K562 (cell line): ENCODE results near the gene RASGEF1C.

ENCODE experiments used
- CBFB ChIP-seq: sonication (generic); formaldehyde crosslinking; IDR thresholded peaks from 2 replicates; pipeline ENCODE4 v1.4.0; 2020; ENCODE audit warnings: mild to moderate bottlenecking, missing genetic modification reagents
- EZH2 ChIP-seq: IDR thresholded peaks from 2 replicates; pipeline ENCODE4 v1.6.1; 2012; ENCODE audit warnings: low read depth, mild to moderate bottlenecking, inconsistent platforms, low read length, borderline replicate concordance
- JUNB ChIP-seq: fragments of 450-650 bp; formaldehyde crosslinking; conservative IDR thresholded peaks from 2 replicates; pipeline ENCODE4 v1.4.0; 2020; ENCODE audit warnings: mild to moderate bottlenecking
- KLF1 ChIP-seq: fragments of 450-650 bp; IDR thresholded peaks from 2 replicates; pipeline ENCODE4 v1.6.1; 2016; ENCODE audit warnings: missing genetic modification characterization, missing compliant biosample characterization
- POLR2AphosphoS2 ChIP-seq: IDR thresholded peaks from 2 replicates; pipeline ENCODE4 v1.6.1; 2012; ENCODE audit warnings: low read length, improper control_type of control experiment
- SREBF1 ChIP-seq: fragments of 150-350 bp; IDR thresholded peaks from 2 replicates; pipeline ENCODE4 v1.6.1; 2014; ENCODE audit warnings: antibody characterized with exemption, low read depth, low read length, borderline replicate concordance
- ZBTB49 ChIP-seq: sonication (generic); formaldehyde crosslinking; IDR thresholded peaks from 2 replicates; pipeline ENCODE4 v1.8.0; 2022; ENCODE audit warnings: missing genetic modification reagents, mild to moderate bottlenecking, borderline replicate concordance
- ZFP36 ChIP-seq: fragments of 150-350 bp; IDR thresholded peaks from 2 replicates; pipeline ENCODE4 v1.6.1; 2018; ENCODE audit warnings: low read length, low read depth; ENCODE audit not compliant: partially characterized antibody
- ZZZ3 ChIP-seq: fragments of 450-650 bp; IDR thresholded peaks from 2 replicates; pipeline ENCODE4 v1.6.1; 2016; ENCODE audit warnings: antibody characterized with exemption, mild to moderate bottlenecking, moderate library complexity
- TF ChIP-seq, protein P1 (sequence below): fragments of 450-650 bp; IDR thresholded peaks from 2 replicates; pipeline ENCODE4 v1.6.1; 2016
- TF ChIP-seq, protein P2 (sequence below), 3 experiments: IDR thresholded peaks in 2 of 3; conservative IDR thresholded peaks in 1 of 3; 2 replicates each; pipeline ENCODE4 v1.5.1; 2011 to 2012; ENCODE audit warnings: low read length in 3 of 3, mild to moderate bottlenecking in 3 of 3, control low read depth in 2 of 3, improper control_type of control experiment in 1 of 3, inconsistent platforms in 1 of 3, low read depth in 1 of 3, mixed read lengths in 1 of 3, moderate library complexity in 1 of 3; ENCODE audit not compliant: insufficient read depth in 2 of 3

DNA sequence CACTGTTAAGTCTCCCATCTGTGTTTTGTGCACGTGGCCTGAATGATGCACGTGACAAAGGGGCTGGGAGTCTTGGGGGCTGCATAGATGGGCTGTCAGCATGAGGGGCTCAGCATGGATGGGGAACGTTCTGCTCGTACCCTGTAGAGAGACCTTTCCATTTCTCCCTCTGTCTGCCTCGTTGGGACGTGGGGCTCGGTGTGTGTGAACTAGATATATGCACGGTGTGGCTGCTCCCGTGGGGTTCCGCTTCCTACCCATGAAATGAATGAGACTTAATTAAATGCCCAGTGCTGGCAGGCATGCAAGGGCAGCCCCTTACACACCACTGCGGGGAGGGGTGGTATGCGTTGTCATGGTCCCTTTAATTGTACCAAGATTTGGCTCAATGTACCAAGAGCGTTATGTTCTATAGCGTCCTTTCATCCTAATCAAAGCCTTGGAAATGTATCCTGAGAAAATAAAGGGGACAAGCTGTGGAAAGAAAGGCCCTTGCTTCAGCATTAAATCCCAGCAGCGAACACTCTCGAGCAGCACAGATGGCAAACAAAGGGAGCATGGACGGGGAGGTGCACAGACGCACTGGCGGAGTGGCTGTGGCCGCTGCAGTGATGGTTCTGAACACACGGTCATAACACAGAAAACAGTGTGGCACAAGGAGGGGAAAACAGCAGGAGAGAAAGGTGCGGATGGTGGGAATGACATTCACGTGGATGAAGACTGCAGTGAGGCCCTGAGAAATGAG, 66.8 kb downstream of the RASGEF1C start:
- TF ChIP-seq, protein P1, sequence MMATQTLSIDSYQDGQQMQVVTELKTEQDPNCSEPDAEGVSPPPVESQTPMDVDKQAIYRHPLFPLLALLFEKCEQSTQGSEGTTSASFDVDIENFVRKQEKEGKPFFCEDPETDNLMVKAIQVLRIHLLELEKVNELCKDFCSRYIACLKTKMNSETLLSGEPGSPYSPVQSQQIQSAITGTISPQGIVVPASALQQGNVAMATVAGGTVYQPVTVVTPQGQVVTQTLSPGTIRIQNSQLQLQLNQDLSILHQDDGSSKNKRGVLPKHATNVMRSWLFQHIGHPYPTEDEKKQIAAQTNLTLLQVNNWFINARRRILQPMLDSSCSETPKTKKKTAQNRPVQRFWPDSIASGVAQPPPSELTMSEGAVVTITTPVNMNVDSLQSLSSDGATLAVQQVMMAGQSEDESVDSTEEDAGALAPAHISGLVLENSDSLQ: no peak
- TF ChIP-seq, protein P2, sequence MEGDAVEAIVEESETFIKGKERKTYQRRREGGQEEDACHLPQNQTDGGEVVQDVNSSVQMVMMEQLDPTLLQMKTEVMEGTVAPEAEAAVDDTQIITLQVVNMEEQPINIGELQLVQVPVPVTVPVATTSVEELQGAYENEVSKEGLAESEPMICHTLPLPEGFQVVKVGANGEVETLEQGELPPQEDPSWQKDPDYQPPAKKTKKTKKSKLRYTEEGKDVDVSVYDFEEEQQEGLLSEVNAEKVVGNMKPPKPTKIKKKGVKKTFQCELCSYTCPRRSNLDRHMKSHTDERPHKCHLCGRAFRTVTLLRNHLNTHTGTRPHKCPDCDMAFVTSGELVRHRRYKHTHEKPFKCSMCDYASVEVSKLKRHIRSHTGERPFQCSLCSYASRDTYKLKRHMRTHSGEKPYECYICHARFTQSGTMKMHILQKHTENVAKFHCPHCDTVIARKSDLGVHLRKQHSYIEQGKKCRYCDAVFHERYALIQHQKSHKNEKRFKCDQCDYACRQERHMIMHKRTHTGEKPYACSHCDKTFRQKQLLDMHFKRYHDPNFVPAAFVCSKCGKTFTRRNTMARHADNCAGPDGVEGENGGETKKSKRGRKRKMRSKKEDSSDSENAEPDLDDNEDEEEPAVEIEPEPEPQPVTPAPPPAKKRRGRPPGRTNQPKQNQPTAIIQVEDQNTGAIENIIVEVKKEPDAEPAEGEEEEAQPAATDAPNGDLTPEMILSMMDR (IDR thresholded peaks at IDR 0.05 in 2 of 3, conservative IDR thresholded peaks at IDR 0.05 in 1 of 3; ENCODE audit: insufficient read depth in 2 of 3, low read depth in 1 of 3, low read length in 3 of 3): no peak
- no peak for TF ChIP-seq ZFP36
- no peak for TF ChIP-seq CBFB (CRISPR knock-in tag)
- TF ChIP-seq ZBTB49 (CRISPR knock-in tag): no peak
- no peak for TF ChIP-seq JUNB (CRISPR knock-in tag)
- no peak for TF ChIP-seq ZZZ3
- TF ChIP-seq EZH2: no peak
- TF ChIP-seq SREBF1: no peak
- TF ChIP-seq KLF1 (tag): no peak
- no peak for TF ChIP-seq POLR2AphosphoS2
